KBM-7 (cell line): Measurements from ENCODE around the gene CAPZA1.
"Not testable (repeated sequence)": the region's sequence is repeated elsewhere in the genome, so short reads cannot be mapped to it uniquely, and the experiment has no call there.

Source experiments
- DNase-seq: peaks from one replicate; pipeline ENCODE4 v3.0.0-alpha.2; 2015
- in situ Hi-C: fragments of 300-500 bp; cut with MboI; formaldehyde crosslinking; loops from 2 replicates; pipeline ENCODE4 v1.14.3; 2020; ENCODE audit warnings: low sequenced_read_pairs, low pct_unique_long_range_greater_than_20kb, mixed read lengths

The CAPZA1 gene

GRCh38 chr1:112624493-112624892 is 4.9 kb downstream of the CAPZA1 start:
- in situ Hi-C loops: loop anchor here (25.0 kb wide), 1 partner anchor 237 kb away; the partner anchor contains the start of gene CTTNBP2NL
- DNase-seq: not testable (repeated sequence)

- no peak for DNase-seq
- in situ Hi-C loops: no loop called here
These were observed 6.1 kb downstream of the CAPZA1 start for GRCh38 chr1:112625696-112626095.

- in situ Hi-C loops: no loop called here
These were observed 6.6 kb downstream of the CAPZA1 start for GRCh38 chr1:112626193-112626592.

DNA sequence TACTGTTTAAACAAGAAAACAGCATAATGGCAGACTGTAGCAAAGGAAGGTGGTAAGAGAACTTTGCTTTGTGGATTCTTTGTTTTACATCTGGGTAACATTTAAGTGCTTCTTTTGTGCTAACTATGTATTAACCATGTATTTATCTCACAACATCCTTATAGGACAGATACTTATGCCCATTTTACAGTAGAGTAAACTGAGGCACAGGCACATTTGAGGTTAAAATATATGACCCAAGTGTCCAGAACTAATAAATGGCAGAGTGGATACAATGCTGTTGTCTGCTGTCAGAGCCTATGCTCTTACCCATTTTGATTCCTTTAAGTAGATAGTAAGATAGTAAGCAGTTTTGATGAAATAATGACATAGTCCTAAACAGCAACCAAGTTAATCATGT is 7.3 kb downstream of the CAPZA1 start:
- no peak for DNase-seq
- in situ Hi-C loops: no loop called here

More at GRCh38 chr1:112626193-112626592, 6.6 kb downstream of the CAPZA1 start:
- DNase-seq: no peak

GRCh38 chr1:112628516-112628915 is 8.9 kb downstream of the CAPZA1 start:
- in situ Hi-C loops: no loop called here

DNA sequence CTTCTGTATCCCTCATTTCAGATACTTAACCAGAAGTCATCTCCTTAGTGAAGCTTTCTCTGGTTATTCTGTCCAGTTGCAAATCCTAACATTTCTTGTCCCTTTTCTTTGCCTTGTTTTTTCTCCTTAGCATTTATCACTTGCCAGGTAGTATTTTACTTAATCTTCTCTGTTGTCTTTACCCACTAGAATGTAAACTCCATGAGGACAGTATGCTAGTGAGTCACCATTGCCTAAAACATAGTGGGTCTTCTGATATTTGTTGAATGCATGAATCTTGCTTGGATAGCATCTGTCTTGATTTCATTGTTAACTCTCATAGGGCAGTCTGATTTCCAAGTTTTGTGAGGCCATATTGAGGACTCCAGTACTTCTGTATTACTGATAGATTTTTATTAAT is 9.6 kb downstream of the CAPZA1 start:
- in situ Hi-C loops: no loop called here
- DNase-seq: no peak

More at GRCh38 chr1:112628516-112628915, 8.9 kb downstream of the CAPZA1 start:
- DNase-seq: no peak

DNA sequence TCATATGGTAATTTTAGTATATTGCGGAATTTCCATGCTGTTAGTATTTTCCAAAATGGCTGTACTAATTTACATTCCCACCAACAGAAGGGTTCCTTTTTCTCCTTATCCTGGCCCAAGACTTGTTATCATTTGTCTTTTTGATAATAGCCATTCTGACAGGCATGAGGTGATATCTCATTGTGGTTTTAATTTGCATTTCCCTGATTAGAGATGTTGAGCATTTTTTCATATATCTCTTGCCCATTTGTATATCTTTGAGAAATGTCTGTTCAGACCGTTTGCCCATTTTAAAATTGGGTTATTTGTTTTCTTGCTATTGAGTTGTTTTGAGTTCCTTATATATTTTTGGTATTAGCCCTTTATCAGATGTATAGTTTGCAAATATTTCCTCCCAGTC is 14.0 kb downstream of the CAPZA1 start:
- in situ Hi-C loops: no loop called here
- DNase-seq: no peak

GRCh38 chr1:112634367-112634766 is 14.7 kb downstream of the CAPZA1 start:
- in situ Hi-C loops: no loop called here
- no peak for DNase-seq

DNA sequence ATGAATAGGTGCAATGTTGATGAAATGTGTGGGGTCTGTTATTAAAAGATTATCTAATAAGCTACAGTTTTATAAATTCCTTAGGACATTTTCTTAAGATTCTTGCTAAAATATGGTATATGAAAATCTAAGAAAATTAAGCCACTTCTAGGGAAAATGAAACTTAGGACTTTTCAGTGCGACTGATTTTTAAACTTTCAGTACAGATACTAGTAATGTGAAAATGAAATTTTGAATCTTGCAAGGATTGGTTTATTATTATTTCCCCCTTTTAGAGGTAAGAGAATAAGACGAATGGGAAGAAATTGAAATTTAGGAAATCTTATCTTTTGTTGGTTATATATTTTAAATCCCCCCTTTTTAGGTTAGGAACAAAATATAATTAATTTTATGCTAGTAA is 16.4 kb downstream of the CAPZA1 start:
- no peak for DNase-seq
- in situ Hi-C loops: no loop called here

GRCh38 chr1:112636597-112637253 is 17.1 kb downstream of the CAPZA1 start:
- in situ Hi-C loops: no loop called here
- no peak for DNase-seq

DNA sequence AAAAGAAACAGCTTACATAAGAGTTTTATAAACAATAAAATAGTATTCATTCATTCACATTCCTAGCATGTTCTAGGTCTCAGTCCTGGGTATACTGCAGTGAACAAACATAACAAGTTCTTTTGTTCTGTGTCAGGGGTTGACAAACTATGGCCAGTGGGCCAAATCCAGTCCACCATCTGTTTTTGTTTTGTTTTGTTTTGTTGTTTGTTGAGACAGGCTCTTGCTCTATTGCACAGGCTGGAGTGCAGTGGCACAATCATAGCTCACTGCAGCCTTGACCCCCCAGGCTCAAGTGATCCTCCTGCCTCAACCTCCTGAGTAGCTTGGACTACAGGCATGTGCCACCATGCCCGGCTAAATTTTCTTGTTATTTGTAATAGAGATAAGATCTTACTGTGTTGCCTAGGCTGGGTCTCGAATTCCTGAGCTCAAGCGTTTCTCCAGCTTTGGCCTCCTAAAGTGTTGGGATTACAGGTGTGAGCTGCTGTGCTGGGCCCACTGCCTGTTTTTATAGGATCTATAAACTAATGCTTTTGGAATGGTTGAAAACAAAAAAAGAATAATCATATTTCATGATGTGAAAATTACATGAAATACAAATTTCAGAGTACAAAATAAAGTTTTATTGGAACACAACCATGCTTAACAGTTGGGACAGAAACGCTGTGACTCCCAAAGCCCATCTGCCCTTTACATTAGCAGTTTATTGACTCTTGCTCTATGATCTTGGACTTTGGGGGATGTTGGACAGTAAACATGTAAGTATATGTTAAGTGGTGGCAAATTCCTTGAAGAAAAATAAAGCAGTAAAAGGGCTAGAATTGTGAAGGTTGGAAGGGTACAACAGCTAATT is 17.9 kb downstream of the CAPZA1 start:
- no peak for DNase-seq
- in situ Hi-C loops: no loop called here

DNA sequence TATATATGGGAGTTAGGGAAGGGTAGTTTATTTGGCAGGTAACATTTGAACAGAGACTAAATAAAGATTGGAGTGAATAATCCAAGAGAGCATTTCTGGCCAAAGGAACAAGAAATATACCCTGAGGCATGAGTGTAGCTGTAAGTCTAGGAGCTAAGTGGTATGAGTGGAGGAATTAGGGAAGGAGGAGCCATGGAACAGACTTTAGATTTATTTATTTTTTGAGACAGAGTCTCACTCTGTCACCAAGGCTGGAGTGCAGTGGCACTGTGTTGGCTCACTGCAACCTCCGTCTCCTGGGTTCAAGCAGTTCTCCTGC is 18.4 kb downstream of the CAPZA1 start:
- in situ Hi-C loops: no loop called here

GRCh38 chr1:112640437-112640836 is 20.8 kb downstream of the CAPZA1 start:
- in situ Hi-C loops, DNase-seq: not testable (repeated sequence)

More for the DNA sequence above, 18.4 kb downstream of the CAPZA1 start:
- no peak for DNase-seq

DNA sequence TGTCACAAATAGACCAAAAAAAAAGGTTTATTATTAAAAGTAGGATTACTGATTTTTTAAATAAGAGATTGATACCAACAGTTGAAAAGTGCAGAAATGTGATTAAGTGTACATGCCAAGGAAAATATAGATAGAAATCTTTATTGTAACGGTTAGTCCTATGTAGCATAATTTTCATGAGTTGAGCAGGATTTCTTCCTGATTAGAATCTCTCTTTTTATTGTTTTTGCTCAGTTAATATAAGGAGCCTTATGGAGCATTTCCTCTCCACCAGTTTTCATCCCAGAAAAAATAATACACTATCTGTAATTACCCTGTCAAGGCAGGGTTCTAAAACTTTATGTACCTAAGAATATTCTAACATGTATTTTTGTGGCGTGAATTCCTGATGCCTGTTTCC is 23.4 kb downstream of the CAPZA1 start:
- in situ Hi-C loops: no loop called here
- no peak for DNase-seq

DNA sequence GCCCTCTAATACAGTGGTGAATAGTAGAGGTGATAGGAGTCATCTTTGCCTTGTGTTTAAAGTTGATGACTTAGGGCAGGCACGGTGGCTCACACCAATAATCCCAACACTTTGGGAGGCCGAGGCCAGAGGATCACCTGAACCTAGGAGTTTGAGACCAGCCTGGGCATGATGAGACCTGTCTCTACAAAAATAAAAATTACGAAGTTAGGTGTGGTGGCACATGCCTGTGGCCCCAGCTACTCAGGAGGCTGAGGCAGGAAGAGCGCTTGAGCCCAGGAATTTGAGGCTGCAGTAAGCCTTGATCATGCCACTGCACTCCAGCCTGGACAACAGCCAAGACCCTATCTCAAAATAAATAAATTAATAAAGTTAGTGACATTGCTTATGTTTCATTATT is 26.6 kb downstream of the CAPZA1 start:
- DNase-seq: no peak
- in situ Hi-C loops: no loop called here

DNA sequence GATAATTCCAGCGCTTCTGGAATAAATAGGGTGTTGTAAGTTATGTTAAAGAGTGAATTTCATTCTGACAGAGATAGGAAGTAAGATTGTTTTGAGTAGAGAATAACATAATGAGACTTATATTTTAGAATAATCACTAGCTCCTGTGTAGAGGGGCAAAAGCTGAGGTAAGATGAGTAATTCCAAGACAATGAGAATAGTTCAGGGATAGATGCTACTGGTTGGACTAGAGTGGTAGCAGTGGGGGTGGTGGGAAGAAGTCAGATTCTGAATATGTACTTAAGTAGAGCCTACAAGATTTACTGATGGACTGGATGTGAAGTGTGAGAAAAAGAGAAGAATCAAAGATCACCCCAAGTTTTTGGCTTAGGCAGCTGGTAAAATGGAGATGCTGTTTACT is 31.6 kb downstream of the CAPZA1 start:
- no peak for DNase-seq
- in situ Hi-C loops: no loop called here

DNA sequence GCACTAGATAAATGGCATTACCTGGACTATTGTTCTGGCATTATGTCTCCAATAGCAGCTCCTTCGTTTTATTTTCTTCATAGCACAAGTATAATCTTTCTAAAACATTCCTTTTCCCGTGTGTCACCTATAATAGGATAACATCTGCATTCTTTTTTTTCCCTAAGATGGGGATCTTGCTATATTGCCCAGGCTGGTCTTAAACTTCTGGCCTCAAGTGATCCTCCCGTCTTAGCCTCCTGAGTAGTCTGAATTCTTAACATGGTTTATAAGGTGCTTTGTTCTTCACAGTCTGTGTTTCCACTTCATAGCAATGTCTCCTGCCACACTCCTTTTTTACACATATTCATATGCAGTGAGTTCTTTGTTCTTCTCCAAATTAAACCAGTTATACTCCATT is 46.2 kb downstream of the CAPZA1 start:
- in situ Hi-C loops: no loop called here
- no peak for DNase-seq

- in situ Hi-C loops: no loop called here
- DNase-seq: no peak
These were observed 47.3 kb downstream of the CAPZA1 start for GRCh38 chr1:112666946-112667345.

DNA sequence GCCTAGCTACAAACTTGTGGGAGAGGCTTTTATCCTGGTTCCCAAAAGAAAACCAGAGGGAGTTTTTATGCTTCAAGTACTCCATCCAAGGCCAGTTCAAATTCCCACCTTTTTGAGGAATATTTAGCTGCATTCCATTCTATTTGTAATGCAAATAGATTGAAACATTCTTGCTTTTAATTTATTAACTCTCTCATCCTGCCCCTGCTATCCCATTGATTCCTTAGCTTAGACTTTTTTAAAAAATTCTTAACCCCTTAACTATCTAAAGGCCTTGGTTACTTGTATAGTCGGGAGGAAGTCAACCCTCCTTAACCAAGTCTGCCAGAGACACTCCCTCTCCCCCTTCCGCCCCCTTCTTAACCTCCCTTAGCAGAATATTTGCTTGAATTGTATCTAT is 52.4 kb downstream of the CAPZA1 start:
- in situ Hi-C loops: no loop called here
- no peak for DNase-seq

- in situ Hi-C loops: no loop called here
- no peak for DNase-seq
These were observed 53.2 kb downstream of the CAPZA1 start for GRCh38 chr1:112672842-112673241.
